HG03378 (cell line): ENCODE data around the gene EVX2.

Experiments
- ATAC-seq: cut with Tn5 transposase; IDR thresholded peaks from one replicate; pipeline ENCODE4 v1.9.1; 2021; ENCODE audit warnings: mild to moderate bottlenecking, moderate library complexity; ENCODE audit not compliant: unreplicated experiment

EVX2 gene

DNA sequence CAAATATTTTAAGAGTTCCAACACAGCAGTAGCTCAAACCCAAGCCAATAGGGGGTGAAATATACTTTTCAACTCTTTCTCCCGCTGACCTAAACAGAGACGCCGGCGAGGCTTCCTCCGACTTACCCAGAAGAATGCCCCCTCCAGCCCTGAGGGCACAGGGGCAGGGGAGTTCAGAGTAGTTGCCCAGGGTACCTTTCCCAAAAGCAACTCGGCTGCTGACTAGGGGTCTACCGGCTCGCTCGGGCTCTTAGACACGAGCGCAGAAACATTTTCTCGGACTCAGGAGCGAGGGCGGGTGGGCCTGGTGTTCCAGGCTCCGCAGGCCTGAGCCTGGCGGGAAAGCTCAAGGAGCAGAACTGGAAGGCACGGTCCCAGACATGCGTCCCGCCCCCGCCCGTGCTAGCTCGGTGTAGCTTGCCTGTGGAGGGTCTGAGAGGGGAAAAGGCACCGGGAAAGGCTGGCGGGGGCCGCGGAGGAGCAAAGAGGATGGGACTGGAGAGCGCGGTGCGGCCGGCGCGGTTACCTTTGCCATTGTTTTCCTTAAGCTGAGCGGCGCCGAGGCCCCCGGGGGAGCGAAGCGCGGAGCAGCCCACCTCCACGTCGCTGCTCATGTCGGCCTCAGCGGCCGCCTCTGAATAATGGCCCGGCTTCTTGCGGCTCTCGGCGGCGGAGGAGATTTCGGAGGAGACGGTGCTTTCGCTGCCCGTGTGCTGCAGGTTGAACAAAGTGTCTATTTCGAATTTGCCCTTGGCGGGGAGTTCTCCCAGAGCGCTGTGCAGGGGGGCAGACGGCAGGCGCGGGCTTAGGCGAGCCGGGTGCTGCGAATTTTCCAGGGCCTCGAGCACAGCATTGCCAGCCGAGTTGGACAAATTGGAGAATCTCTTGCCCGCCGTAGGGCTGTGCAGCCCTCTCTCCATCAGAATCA lies 674 bp downstream of the EVX2 start:
- no peak for ATAC-seq

DNA sequence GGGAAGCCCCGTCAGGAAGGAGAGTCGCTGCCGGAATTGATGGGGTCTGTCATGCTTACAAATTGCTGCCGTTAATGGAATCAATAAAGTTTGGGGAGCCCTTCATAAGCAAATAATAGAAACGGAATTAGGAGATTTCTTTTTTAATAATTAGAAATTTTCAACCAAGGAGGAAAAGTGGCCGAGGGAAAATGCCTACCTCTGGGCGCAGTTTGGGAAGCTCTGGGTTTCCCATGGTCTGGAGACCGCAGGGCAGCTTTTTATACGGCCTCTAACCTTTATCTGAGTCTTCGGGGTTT lies 1.3 kb downstream of the EVX2 start:
- no peak for ATAC-seq

DNA sequence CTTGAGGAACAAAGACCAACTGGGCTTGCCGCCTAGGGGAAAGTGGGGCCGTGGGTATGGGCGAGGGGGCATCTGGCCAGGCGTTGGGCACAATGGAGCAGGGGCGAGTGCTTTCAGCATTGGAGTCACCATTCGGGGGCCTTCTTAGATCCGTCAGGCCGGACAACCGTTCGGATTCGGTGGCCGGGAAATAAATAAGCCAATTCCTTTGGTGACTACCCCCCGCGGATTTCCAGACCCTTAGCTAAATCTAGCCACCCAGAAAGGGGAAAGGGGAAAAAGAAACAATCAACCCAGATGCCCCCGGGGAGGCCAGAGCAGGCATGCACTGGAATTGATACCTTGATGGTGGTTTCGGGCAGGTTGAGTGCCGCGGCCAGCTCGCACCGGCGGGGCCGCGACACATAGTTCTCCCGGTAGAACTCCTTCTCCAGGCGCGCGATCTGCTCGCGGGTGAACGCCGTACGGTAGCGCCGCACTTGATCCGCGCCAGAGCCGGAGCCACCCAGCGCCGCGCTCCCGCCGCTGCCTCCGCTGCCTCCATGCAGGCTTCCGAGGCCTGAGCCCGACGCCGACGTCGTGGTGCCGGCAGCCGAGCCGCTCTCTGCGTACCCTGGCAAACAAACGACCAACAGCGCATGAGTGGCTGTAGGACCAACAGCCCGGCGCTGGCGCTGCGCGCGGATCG lies 1.8 kb downstream of the EVX2 start:
- no peak for ATAC-seq

DNA sequence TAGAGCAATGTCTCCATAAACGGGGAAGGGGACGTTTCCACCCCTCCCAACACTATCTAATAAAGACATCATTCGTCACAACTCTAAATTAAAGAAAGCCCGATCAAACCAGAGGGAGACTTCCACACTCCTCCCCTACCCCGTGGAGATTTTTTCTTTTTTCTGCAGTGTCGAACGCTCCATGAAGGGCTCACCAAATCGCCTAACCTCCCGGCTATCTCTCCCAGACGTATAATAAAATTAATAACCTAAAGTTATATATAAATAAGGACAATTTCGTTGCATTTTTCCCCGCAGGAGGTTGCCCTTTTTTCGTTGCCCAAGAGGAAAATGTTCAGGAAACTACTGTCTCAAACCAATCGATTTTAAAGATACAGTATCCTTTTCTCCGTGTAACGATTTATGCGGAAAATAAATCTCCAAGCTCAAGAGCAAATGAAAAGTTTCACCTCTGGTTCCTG lies 2.4 kb downstream of the EVX2 start:
- no peak for ATAC-seq

DNA sequence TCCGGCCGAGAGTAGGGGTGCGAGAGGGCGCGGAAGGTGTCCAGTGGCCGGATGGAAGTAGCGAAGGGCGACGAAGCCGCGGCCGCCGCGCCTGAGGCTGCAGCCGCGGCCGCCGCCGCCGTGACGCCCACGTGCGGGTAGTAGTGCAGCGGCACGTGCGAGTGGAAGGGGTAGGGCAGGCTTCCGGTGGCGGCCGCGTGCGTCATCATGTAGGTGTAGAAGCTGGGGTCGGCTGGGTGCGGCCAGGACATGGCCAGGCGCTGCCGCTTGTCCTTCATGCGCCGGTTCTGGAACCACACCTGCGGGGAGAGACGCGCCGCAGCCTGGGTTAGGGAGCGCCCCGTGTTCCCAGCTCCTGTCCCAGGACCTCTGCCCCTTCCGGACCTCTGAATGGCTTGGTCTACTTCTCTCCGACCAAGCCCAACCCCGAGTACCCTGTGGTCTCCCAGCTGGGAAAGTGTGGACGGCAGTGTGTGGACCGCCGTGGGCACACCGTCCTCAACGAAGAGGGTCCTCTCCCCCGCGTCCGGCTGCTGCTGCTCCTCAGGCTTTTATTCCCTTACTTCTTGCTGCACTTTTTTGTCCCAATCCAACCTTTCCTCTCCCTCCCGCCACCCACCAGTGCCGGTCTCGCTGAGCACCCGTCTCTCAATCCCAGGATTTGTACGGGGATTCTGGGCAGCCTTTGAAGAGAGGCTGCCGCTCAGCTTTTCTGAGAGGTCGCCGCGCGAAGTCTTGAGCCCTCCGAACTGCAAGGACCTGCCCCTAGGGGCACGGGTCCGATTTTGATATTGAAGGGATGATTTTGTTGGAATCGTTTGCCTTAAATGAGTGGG lies 3.0 kb downstream of the EVX2 start:
- no peak for ATAC-seq

DNA sequence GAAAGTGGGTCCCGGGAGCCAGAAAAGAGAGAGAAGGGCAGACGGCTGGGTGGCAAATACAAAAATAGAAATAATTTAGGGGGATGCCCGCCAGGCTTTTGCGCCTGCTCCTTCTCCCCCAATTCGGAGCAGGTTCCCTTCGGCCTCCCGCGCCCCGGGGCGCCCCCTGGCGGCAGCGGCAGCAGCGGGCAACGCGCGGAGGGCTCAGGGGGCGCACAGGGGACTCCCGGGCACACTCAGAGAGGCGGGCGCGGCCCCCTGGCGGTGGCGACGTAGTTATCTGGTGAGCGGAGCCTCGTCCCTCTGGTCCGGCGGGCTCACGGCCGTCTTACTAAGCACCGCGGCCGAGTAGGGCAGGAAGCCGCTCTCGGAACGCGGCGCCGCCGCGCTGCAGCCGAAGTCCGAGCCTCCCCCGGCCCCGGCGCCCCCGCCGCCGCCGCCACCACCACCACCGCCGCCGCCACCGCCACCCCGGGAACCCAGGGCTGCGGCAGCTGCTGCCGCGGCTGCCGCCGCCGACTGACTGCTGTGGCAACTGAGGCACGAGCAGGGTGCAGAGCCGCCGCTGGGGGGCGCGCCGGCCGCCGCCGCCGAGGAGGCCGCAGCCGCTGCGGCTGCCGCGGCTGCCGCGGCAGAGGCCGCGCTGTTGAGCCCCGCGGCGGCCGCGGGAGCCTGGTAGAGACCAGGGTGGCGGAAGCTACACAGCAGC lies 3.8 kb downstream of the EVX2 start:
- no peak for ATAC-seq

DNA sequence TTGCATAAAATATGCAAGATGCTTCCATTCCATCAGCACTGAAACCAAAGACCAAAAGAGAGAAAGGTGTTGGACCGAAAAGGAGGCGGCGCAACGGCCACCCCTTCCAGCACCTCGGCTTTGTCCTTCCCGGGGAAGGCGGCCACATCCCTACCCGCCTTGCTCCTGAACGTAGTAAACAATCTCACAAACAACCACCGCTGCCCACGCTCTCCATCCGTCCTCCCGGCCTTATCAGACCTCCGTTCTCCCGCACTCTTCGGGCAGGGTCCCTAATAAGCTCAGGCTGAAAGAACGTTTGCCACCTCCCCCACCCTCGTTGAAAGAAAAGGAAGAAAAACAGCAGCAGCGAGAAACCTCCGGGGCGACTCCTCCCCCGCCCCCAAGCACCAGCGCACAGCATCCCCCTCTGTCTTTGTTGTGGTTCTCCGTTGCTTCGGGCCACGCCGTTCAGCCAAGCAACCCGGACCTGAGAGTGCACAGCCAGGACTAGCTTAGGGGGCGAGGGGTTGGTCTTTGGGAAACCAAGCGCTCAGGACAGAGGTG lies 4.4 kb downstream of the EVX2 start:
- no peak for ATAC-seq

DNA sequence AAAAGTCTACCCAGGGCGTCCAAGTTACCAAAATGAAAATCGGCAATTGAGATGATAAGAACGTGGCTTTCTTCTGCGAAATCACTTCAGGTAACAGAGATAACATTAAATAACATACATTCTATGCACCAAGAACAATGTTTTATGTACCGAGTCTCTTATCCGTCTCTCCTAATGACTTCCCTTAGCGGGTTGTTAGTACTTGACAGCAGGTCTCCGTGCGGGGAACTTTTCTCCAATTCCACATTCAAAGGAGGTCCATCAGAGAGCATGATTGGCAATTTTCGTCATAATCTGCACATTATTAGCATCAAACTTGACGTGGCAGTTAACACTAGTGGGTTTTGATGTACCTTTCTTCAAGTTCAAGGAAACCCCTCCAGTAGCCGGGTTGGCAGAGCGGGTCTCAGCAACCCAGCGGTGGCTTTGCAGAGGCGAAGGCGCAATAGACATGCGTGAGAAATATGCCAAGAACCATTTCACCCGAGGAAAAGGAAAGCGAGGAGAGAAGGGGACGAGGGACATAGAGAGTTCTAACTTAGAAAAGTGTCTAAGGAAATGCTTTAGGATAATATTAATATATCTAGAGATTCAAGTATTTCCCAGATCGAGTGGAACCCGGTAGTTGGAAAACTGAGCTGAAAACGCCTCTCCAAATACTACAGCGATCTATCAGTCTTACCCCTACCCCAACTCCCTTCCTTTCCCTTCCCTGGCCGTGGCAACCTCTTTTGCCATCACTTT lies 5.0 kb downstream of the EVX2 start:
- ATAC-seq: no peak

DNA sequence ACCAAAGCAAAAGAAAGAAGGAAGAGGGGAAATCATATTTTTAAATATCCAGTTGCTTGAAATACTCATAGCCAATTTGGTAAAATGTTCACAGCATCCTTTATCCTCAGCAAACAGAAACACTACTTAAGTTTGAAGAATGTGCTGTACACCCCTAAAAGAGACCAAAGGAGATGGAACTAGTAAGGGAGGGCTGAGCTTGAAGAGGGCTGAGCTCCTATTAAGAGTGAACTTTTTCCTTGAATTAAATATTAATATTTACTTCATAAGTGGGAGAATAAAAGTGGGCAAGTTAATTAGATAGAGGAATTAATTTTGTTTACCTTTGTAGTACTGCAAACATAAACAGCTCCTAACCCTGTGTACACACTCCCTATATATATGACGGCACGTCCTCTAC lies 7.0 kb downstream of the EVX2 start:
- ATAC-seq: no peak

DNA sequence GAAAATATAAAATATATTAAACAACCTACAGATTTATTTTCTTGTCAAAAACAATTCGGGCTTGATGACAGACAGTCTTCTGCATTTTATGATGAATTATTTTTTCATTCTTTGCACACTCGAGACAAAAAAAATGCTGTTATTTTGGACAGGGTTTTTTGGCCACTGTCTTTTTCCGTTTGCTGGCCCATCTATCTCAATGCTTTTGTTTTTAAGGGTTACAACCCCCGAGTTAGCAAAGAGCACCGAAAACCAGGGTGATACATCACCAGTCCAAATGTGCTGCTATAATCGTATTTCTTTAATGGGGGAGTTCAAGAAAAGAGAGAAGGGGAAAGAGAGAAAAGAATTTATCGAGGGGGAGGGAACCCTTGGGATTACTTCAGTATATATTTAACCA lies 7.7 kb downstream of the EVX2 start:
- no peak for ATAC-seq

DNA sequence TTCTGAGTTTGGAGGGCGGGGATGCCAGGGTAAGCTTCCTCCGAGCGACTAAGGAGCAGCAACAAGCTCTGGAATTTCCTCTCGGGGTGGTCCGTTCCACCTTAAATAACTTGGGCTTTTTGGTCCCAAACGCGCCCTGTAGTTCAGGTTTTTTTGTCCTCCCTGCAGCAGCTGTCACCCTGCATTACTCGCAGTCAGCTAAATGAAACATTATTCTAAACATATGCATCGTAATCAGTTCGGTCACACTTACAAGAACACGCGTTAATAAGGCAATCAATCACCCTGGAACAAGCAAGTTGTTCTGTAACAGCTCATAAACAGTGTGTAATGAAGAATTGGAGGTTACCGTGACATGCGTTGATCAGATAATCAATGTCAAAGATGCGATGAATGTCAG lies 8.3 kb downstream of the EVX2 start:
- no peak for ATAC-seq

DNA sequence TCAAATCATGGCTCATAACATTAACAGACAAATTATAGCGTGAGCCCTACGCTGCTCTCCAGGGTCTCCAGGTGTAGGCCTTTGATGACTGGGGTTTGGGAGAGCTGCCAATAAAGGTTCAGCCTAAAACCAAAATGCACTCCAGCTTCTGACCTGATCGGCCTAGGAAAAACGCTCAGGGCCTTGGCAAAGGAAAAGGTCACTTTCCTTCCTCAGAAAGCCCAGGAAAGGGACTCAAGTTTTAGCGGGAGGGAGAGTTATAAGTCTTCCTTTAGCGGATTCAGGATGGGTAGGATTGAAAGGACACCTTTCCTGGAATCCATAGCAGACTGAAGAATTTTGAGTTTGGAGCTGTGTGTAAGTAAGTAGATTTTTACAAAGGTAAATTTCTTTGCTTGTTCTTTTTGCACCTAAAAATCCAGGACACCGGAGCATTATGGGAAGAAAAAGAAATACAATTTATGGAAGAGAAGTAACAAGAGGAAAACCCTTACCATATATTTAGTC lies 8.8 kb downstream of the EVX2 start:
- no peak for ATAC-seq

DNA sequence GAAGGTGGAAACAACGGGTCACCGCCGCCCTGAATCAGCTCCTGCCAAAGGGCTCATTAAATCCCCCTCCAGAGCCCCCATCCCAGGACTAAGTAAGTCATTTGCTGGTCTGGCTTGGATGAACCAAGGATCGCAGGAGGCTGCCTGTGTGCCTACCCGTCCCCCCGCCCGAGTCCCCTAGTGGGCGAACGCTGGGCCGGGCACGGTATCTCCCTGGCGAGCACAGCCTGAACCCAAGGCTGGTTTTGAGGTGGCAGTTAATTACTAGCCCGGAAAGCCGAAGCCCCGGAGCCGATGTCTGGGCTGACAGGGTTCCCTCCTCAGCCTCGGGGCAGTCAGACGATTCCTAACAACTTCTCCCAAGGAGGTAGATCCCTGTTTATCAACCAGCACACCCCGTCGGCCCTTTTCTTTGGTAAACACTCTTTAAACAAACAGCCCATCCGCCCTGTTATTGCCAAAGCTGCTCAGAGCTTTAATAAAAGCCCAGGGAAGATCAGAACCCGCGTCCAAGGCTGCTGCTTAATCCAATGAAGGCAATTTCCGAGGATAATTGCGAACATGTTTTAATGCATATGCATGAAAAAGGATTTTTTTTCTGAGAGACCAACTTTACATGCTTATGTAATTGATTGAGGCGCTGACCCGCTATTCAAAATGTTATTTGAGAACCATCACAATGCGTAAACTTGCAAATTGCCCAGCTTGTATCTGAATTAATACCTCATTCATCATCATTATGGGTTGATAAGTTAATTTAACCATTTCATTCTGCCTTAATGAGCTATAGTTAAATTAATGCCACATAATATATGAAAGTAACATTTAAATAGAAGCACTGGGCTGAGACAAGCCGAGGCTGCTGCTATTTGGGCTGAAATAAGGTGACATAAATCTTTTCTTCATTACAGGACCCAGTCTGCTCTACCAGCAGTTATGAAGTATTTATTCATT lies 10.5 kb downstream of the EVX2 start:
- no peak for ATAC-seq

DNA sequence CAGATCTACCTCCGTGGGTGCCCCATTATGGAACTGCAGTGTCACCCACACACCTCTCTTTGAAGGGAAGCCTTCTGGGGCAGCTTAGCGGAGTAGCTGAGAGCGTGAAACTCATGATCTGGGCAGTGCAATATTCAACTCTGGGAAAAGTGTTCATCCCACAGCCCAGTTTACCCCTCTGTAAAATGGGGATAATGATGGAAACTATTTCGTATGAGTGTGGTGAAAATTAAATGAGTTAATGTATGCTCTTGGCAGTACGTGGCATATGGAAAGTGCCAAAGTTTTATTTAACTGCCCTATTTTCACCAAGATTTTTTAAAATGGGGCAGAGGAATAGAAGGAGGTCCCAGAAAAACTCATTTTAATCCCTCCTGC lies 11.5 kb downstream of the EVX2 start:
- ATAC-seq: no peak

DNA sequence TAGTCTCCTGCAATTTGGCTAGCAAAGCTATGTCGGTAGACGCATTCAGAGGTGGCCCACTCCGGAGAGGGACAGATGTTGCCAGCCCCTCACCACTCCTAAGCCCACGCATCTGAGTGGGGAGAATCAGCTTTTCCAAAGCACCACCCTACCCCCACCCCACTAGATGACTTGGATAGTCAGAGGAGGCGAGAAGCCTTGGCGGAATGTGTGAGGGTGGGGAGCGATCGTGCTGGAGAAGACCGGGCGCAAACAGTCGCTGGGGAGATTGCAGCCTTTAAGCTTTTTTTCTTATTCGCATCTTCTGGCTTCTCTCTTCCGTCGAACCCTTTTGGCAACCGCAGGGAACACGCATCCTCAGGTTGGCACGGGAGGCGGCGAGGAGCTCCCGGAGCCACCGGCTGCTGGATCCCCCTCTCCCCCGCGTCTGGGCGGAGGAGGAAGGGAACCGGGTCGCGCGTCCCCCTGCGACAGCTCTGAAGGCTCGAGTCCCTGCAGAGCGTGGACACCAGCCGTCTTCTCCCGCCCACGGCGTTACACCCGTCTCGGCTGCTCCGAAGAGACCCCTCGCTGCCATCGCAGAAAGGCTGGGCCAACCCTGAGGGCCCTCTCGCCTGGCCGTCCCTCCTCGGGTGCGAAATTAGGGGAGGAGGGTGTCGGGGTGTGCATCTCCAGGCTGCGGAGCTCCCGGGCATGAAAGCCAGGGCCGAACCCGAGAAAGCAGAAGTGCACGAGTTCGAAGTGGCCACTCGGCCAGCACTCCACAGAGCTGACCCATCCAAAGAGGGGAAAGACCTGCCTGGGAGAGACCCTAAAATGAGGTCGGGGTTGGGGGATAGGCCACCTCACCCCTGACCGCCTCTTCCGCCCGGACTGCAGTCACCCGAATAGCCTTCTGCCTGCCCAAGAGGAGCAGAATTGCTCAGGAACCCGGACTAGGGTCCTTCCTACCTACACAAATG lies 12.2 kb downstream of the EVX2 start:
- no peak for ATAC-seq

DNA sequence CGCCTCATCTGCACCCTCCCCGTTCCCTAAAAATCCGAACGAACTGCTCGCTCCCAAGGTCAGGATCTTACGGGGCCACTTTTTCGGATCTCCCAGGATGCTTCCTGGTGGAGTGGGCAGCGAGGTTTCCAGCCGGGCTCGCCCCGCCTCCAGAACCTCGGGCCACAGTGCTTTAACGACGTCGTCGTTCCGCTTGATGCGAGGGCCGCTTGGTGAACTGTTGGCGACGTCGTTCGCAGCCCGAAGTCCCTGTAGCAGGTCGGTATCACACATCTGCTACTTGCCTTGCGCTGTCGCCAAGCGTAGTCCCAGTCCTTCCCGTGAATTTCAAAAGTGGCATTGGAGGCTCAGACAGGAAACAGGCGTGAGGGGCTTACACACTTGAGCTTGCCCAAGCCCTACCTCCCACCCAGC lies 15.3 kb downstream of the EVX2 start:
- no peak for ATAC-seq

DNA sequence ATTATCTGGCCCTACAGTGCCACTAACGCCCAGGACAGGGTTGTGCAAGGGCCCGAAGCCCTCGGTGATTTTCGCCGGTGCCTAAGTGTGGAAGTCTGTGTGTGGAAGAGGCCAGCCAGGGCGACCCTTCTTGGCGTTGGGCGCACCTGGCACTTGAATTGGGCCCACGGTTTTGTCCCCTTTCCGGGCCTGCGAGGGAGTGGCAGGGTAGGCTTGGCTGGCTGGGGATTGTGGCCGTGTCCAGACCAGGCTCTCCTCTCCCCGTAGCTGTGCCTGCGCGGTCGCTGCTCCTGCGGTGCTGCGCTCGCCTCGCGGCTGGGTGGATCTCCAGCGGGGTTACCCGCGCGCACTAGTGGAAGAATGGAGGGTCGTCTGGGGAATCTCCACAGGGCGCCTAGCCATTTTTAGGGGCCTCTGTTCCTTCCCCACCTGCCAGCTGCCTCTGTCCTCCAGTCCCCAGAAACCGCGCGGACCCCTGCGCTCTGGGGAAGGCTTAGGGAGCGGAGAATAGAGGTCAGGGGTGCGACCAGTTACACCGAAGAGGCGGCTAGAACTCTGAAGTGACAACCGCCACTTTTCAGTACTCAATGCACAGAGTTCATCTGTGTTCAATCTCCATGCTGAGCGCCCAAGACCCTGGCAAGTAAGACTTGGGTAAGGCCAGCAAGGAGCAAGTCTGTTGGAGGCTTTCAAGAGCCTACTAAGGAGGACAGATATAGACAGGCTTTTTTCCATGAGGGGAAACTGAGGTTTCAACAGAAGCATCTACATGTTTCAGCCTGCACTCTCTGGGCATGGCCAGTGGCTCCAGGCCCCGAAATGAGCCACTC lies 16.0 kb downstream of the EVX2 start:
- ATAC-seq: no peak
